ENCODE measurements around the gene IL17RC. TPM values are rescaled to one million over a fixed set of nuclear protein-coding genes. Genes with fewer than 3 reads are reported as not detected.
A peak's percentile ranks its signal among the peaks of the same experiment; 100 is the strongest.

Gene IL17RC
- total and polyA plus RNA-seq, 2 experiments from 2014 or later = 8.4 to 12.6 TPM

GRCh38 chr3:9947025-9947995 is 30.4 kb downstream of the IL17RC start:
- Mint-ChIP-seq H3K4me3 (peak overlapping the region; percentile 84), H3K27me3 (ENCODE audit: insufficient read depth, low read depth, poor library complexity) (peaks cover 19% of the 10 kb centered on the region), H3K27ac (no peak overlapping the region), H3K36me3 (ENCODE audit: low read depth) (peaks cover 8% of the 10 kb centered on the region; the same call in 1 of the 3 replicates), H3K9me3 (no peaks in the 10 kb centered on the region; the same call in 2 of the 3 replicates), H3K4me1 (peaks cover 9% of the 10 kb centered on the region; the same call in 2 of the 3 replicates)
- DNase-seq (ENCODE audit: low spot score) (peak; percentile 81), ATAC-seq (peak; percentile 72)
- H3K79me2 ChIP-seq (replicated peaks; ENCODE audit: insufficient read depth) = no peaks in the 10 kb centered on the region
- H3K27me3 ChIP-seq (ENCODE audit: insufficient read depth) = no peaks in the 10 kb centered on the region; the same call in 1 of the 2 replicates
- no peaks in the 10 kb centered on the region for H4K20me1 ChIP-seq (replicated peaks; ENCODE audit: insufficient read depth)
- H3K4me3 ChIP-seq = peak overlapping the region; percentile 66
- no peak overlapping the region for H3K27ac ChIP-seq (ENCODE audit: low read depth)
- H3K36me3 ChIP-seq (ENCODE audit: insufficient read depth) = no peaks in the 10 kb centered on the region
- H3F3A ChIP-seq (replicated peaks; ENCODE audit: low read depth) = no peaks in the 10 kb centered on the region; the same call in 1 of the 2 replicates
- H3K4me2 ChIP-seq = peak overlapping the region; percentile 91
- H3K4me1 ChIP-seq (ENCODE audit: insufficient read depth) = peaks cover 9% of the 10 kb centered on the region
- no peaks in the 10 kb centered on the region for H3K9me2 ChIP-seq (ENCODE audit: insufficient read depth)
- peak overlapping the region; percentile 81; the same call in 1 of the 2 replicates for H2AFZ ChIP-seq
- TF ChIP-seq ZNF331 (CRISPR knock-in tag; IDR thresholded peaks at IDR 0.05; ENCODE audit: low read depth) = no peak
- TF ChIP-seq ETS1 (IDR thresholded peaks at IDR 0.05) = no peak
- TF ChIP-seq CREB1 (CRISPR knock-in tag; IDR thresholded peaks at IDR 0.05; ENCODE audit: low read depth) = peak; percentile 61
- TF ChIP-seq CTCF (conservative IDR thresholded peaks at IDR 0.05; ENCODE audit: low read depth in 2 of 2) = peak; percentile 36 to 68
- TF ChIP-seq POLR2AphosphoS5 (IDR thresholded peaks at IDR 0.05; ENCODE audit: low read depth) = peak; percentile 48; the same call in 1 of the 2 replicates
- TF ChIP-seq REST (IDR thresholded peaks at IDR 0.05; ENCODE audit: unreplicated experiment) = no peak
